Upper lobe of left lung (tissue), 6 donors: Measurements from ENCODE around the gene DSTYK. TPM values are rescaled to one million over a fixed set of nuclear protein-coding genes. Genes with fewer than 3 reads are reported as not detected.
A peak's percentile ranks its signal among the peaks of the same experiment; 100 is the strongest.

ENCODE experiments used
- ATAC-seq, 2 donors: fragments of 200-7000 bp; cut with Tn5 transposase; one replicate each; pipeline ENCODE4 v1.9.1; 2022; ENCODE audit warnings: mild to moderate bottlenecking in 2 of 2, moderate library complexity in 2 of 2; ENCODE audit not compliant: low FRiP score in 2 of 2
- DNase-seq, 2 donors: peaks; one replicate each; pipeline ENCODE4 v3.0.0-alpha.2; 2019 to 2020
- H3K27ac ChIP-seq, 4 donors: fragments of 200-600 bp; sonication (generic); one replicate each; pipeline ENCODE4 v1.5.1; 2016 to 2019
- H3K27me3 ChIP-seq, 4 donors: fragments of 200-600 bp; sonication (generic); one replicate each; pipeline ENCODE4 v1.5.1; 2017 to 2019
- H3K36me3 ChIP-seq, 4 donors: fragments of 200-600 bp; sonication (generic); one replicate each; pipeline ENCODE4 v1.5.1; 2016 to 2019
- H3K4me1 ChIP-seq, 4 donors: fragments of 200-600 bp; sonication (generic); one replicate each; pipeline ENCODE4 v1.5.1; 2018 to 2019
- H3K4me3 ChIP-seq, 4 donors: fragments of 200-600 bp; sonication (generic); one replicate each; pipeline ENCODE4 v1.5.1; 2017 to 2019; ENCODE audit warnings: mild to moderate bottlenecking in 2 of 4, moderate library complexity in 1 of 4
- H3K9me3 ChIP-seq, 4 donors: fragments of 200-600 bp; sonication (generic); one replicate each; pipeline ENCODE4 v1.5.1; 2018 to 2019
- CTCF ChIP-seq, 6 experiments: fragments of 450-650 bp in 4 of 6; fragments of 200-600 bp in 2 of 6; sonication (generic) in 2 of 6; IDR thresholded peaks; one replicate each; pipeline ENCODE4 v1.5.1; 2016 to 2019; ENCODE audit warnings: antibody characterized with exemption in 6 of 6
- EP300 ChIP-seq, 4 donors: sonication (generic); formaldehyde crosslinking; IDR thresholded peaks; one replicate each; pipeline ENCODE4 v1.5.1; 2017; ENCODE audit warnings: antibody characterized with exemption in 4 of 4, control low read depth in 2 of 4
- POLR2A ChIP-seq, 4 donors: fragments of 450-650 bp; IDR thresholded peaks; one replicate each; pipeline ENCODE4 v1.5.1; 2016 to 2017; ENCODE audit warnings: antibody characterized with exemption in 4 of 4, mild to moderate bottlenecking in 2 of 4
- POLR2AphosphoS5 ChIP-seq, 2 donors: sonication (generic); formaldehyde crosslinking; IDR thresholded peaks; one replicate each; pipeline ENCODE4 v1.5.1; 2017; ENCODE audit warnings: antibody characterized with exemption in 2 of 2
- WGBS, 2 donors: methylation state at CpG; one replicate each; pipeline ENCODE4 v1.1.5; 2017 to 2018; 5-methylcytosine and 5-hydroxymethylcytosine counted together
- total RNA-seq, 6 donors: library from RNA; depleted of rRNA in 4 of 6; stranded (reverse); fragments of >200 nt in 4 of 6; gene quantifications; one replicate each; pipeline versions ENCODE4 v1.1.0 to v1.2.1, GENCODE V29; 2016 to 2021
- donor health status: DM: no; HTN: no; CAD: no; lungs with moderate emphysema.
- donor health status: DM: no; HTN: yes; CAD: no; lungs with severe emphysema.

Gene DSTYK
- total RNA-seq, 6 donors from 2014 or later, result 8.4 to 15.7 (median 10.6) TPM

- no peaks in the 10 kb centered on the region for H3K27me3 ChIP-seq
- no peak for TF ChIP-seq POLR2A (IDR thresholded peaks at IDR 0.05)
- TF ChIP-seq CTCF (IDR thresholded peaks at IDR 0.05), result no peak
- ATAC-seq, result no peak
- H3K9me3 ChIP-seq, result no peaks in the 10 kb centered on the region
- peak overlapping the region in 1 of 4 donors; percentile 8 for H3K27ac ChIP-seq
- no peak for DNase-seq
- no peaks in the 10 kb centered on the region for H3K36me3 ChIP-seq
- H3K4me1 ChIP-seq, result peaks cover 33 to 51% (median 37%) of the 10 kb centered on the region in 4 donors
- H3K4me3 ChIP-seq, result no peak overlapping the region
- 57 to 78% methylated on average over 3 of the region's 3 CpGs for WGBS, 2 donors
These were observed 21.5 kb upstream of the DSTYK start for GRCh38 chr1:205232945-205233397.

GRCh38 chr1:205232127-205232820 is 20.8 kb upstream of the DSTYK start:
- no peaks in the 10 kb centered on the region for H3K27me3 ChIP-seq
- H3K4me3 ChIP-seq, result no peak overlapping the region
- TF ChIP-seq EP300 (IDR thresholded peaks at IDR 0.05), result no peak
- no peak for TF ChIP-seq POLR2A (IDR thresholded peaks at IDR 0.05)
- no peak for TF ChIP-seq POLR2AphosphoS5 (IDR thresholded peaks at IDR 0.05)
- TF ChIP-seq CTCF (IDR thresholded peaks at IDR 0.05), result no peak
- 91 to 94% methylated on average over 7 of the region's 7 CpGs for WGBS, 2 donors
- peak overlapping the region in 1 of 4 donors; percentile 8 for H3K27ac ChIP-seq
- H3K36me3 ChIP-seq, result no peaks in the 10 kb centered on the region
- peaks cover 30 to 48% (median 33%) of the 10 kb centered on the region in 4 donors for H3K4me1 ChIP-seq
- no peak for ATAC-seq
- H3K9me3 ChIP-seq, result no peaks in the 10 kb centered on the region
- DNase-seq, result no peak

- peaks cover 27 to 40% (median 30%) of the 10 kb centered on the region in 4 donors for H3K4me1 ChIP-seq
- H3K36me3 ChIP-seq, result no peaks in the 10 kb centered on the region
- 78 to 83% methylated on average over 5 of the region's 5 CpGs for WGBS, 2 donors
- DNase-seq (no peak), ATAC-seq (no peak)
- TF ChIP-seq CTCF (IDR thresholded peaks at IDR 0.05) (no peak), EP300 (IDR thresholded peaks at IDR 0.05) (no peak), POLR2A (IDR thresholded peaks at IDR 0.05) (no peak)
- no peak overlapping the region for H3K27ac ChIP-seq
- no peaks in the 10 kb centered on the region for H3K9me3 ChIP-seq
- no peaks in the 10 kb centered on the region for H3K27me3 ChIP-seq
- H3K4me3 ChIP-seq, result no peak overlapping the region
These were observed 19.5 kb upstream of the DSTYK start for GRCh38 chr1:205230982-205231381.

- ATAC-seq, result no peak
- peak overlapping the region in 2 of 4 donors; percentile 68 to 71 for H3K4me3 ChIP-seq
These were observed 18.6 kb upstream of the DSTYK start for GRCh38 chr1:205229916-205230700.

More at GRCh38 chr1:205229916-205230700, 18.6 kb upstream of the DSTYK start:
- Histone ChIP-seq H3K4me1 (peaks cover 22 to 36% (median 30%) of the 10 kb centered on the region in 4 donors), H3K27ac (peak overlapping the region in 2 of 4 donors; percentile 49 to 56), H3K27me3 (no peaks in the 10 kb centered on the region), H3K36me3 (no peaks in the 10 kb centered on the region), H3K9me3 (no peaks in the 10 kb centered on the region)
- TF ChIP-seq EP300 (IDR thresholded peaks at IDR 0.05) (no peak), POLR2AphosphoS5 (IDR thresholded peaks at IDR 0.05) (no peak), CTCF (IDR thresholded peaks at IDR 0.05) (no peak), POLR2A (IDR thresholded peaks at IDR 0.05) (no peak)
- DNase-seq, result no peak
- 38 to 41% methylated on average over 7 to 10 of the region's 10 CpGs for WGBS, 2 donors
